HG02852 (cell line): Measurements from ENCODE around the gene ELAVL3.

Experiments used
- ATAC-seq: cut with Tn5 transposase; IDR thresholded peaks from one replicate; pipeline ENCODE4 v1.9.1; 2021; ENCODE audit warnings: mild to moderate bottlenecking, moderate library complexity; ENCODE audit not compliant: unreplicated experiment

The ELAVL3 gene

DNA sequence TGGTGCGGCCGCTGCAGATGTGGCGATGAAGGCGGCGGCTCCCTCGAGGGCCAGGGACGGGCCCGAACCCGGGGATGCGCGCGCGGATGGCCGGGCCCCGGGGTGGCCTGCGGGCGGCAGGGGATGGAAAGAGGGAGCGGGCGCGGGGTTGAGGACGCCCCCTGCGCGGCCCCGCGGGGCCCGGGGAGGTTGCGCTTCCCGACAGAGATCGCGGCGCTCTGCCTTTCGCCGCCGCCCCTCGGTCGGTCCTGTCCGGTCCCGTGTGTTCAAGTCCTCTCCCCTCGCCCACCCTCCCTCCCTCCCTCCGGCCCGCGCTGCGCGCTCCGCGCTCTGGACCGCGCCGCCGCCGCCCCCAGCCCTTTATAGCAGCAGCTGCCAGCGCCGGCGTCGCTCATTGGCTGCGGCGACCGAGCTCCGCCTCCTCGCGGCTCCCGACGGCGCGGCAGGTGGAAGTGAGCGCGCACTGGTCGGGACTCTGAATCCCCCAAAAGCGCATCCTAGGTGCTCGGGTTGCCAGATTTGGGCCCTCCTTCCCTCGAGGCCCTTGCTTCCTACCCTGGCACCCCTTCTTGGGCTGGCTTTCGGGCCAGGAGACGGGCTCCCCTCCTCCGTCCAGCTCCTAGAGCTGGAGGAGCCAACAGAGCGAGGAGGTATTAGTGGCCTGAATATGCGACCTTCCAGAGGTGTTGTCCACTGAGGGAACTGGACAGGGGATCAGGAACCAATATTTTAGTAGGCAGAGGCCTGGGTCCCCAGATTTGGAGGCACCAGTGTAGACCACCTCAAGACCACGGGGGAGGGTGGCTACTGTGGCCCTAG lies at the start of gene ELAVL3:
TSS of gene ELAVL3 (minus strand) at position 332 of the 819 bp plus-strand sequence. CDS start 438 bp downstream, outside the sequence.
- ATAC-seq = no peak

DNA sequence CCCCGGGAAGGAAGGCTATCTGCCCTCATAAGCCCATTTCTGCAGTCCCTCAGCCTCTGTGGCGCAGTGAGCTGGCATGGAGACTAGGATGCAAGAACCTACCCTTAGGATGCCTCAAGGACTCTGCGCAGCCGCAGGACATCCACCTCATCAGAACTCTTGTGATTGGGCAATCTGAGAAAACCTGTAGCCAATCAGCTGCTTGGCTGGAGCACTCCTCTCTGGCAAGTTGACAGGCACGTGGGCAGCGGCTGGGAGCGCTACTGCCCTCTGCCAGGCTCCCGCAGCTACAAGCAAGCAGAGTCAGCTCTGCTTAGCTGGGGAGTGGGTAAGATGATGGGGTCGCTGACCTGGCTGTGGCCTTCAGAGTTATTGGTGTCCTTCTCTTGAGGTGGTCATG lies 49.6 kb upstream of the ELAVL3 start:
- ATAC-seq = no peak

DNA sequence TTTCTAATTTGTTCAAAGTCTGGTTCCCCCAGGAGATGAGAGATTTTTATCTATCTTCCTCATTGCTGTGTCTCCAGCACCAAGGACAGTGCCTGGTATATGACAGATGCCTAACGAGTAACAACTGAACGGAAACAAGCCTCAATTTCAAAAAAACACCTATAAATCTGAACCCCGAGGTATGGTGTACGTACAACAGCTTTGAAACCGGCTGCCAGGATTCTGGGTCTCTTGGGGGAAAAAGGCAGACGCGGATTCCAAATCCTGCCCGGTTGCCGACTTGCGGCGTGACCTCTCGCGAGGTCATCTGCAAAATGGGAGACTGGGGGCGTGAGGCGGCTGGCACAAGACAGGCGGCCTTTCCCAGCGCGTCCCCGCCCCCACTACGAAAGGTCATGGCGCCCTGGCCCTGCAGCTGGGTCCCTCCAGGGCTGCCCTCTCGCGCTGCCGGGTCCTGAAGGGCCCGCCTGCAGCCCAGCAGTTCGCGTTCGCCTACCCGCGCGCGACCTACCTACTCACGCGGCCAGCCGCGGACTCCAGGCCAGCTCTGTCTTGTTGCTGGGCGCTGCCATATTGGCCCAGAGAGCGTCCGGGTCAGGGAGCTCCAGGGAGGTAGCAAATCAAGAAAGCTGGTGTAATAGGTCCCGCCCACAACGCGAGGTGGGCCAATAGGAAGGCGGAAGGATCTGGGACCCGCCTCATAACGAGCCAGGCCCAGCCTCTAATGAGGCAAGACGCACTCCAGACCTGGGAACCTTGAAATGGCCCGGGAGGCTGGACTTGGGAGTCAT lies 47.9 kb upstream of the ELAVL3 start, which contains the start of gene ECSIT:
TSS of gene ECSIT (minus strand) at position 584 of the 791 bp plus-strand sequence. CDS start 9,964 bp downstream, outside the sequence.
- peak; percentile 96 for ATAC-seq

DNA sequence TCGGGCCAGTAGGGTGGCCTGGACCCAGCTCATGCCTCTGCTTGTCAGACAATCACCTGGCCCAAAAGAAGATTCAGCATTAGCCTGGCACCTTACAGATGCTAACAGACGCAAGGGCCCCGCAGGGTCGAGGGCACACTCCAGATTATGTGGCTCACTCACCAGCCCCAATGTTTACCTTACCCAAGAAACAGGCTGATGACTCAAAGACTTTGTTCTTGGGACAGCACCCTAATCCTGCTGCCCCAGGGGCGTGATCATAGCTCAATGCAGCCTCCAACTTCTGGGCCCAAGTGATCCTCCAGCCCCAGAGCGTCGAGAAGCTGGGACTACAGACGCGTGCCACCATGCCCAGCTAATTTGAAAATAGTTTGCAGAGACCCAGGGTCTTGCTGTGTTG lies 38.3 kb upstream of the ELAVL3 start:
- ATAC-seq = no peak

DNA sequence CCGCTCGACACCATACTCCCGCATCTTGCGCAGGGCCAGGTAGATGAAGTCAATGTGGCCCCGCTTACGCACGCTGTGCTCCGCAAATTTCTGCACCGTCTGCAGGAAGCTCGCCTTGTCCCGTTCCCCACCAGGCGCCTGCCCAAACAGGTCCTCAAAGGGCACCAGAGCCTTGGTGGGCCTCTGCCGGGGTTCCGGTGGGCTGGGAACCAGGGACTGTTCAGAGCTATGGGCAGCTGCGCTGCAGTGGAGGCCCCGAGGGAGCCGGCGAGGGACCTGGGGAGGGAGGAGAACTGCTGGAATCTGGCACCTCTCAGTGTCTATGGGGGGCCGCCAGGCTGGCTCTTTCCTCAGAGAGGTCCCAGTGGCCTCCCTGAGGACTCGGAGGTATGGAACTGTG lies 33.1 kb upstream of the ELAVL3 start:
- no peak for ATAC-seq

DNA sequence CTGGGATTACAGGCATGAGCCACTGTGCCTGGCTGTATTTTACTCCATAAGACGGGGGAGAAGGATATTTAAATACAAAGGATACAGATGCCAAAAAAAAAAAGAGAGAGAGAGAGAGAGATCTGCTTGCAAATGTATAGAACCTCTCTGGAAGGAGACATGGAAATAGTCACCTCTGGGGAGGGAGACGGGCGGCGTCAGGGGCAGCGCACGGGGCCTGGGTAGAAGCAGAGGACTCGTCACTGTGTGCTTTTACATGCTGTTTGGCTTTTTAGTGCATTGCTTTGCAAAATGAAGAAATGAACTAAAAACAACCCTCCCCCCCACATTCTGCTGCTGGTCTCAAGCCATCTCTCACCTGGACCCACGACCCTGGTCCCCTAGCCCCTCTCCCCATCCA lies 29.6 kb upstream of the ELAVL3 start:
- ATAC-seq = no peak

DNA sequence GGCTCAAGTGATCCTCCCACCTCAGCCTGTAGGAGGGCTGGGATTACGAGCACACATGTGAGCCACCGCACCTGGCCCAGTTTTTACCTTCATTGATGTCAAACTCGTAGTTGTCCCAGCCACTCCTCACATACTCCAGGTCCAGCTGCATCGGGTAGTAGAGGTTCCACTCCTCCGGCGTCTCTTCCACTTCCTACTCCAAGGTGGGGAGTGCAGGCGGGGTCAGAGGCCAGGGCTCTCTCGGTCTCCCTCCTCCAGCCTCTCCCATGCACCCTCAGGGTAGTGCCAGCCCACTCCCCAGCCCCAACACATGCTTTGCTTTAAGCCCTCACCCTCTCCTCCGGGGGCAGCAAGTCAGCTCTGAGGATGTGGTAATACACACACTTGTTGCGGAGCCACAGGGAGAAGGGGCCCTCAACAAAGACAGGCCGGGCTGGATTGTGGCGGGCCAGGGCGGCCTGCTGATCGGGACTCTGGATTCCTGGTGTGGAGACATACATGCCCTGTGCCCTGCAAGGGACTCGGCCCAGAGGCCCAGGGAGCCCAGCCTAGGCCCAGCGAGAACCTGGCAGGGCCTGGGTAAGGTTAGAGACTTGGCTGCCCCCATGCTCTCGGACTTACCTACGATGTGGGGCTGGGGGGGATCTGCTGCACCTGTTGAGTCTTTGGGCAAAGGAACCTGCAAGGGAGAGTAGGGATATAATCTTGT lies 26.7 kb upstream of the ELAVL3 start:
- no peak for ATAC-seq

DNA sequence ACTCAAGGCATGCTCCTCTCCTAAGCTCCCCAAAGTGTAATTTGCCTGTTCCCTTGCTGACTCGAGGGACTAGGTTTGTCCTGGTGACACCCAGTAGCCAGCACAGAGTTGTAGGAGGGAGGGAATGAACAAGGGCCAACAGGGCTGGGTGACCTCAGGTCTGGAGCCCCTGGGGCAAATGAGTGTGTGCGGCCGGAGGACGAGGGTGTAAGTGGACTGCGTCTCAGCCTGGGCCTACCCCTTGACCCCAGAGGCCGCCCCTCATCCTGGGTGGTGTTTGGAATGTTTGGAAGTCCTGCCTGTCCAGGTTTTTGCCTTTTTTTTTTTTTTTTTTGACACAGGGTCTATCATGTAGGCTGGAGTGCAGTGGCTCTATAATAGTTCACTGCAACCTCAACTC lies 26.1 kb upstream of the ELAVL3 start:
- ATAC-seq = no peak

DNA sequence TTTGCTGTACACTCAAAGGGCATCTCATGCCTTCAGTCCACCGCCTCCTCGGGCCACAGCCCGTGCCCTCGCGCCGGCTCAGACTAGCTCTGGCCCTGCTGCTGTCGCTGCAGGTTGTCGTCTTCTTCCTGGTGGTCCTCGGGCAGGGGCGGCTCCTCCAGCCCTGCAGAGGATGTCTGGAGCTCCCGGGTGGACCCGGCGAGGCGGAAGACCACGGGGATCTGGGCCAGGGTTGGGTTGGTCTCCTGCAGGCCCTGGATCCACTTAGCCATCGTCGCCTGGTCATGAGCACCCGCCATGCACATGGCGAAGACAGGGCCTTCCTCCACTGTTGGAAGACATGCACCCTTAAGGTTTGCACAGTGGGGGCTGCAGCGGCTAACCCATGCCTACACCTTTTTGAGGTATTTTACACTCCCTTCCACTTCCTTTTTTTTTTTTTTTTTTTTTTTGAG lies 25.3 kb upstream of the ELAVL3 start:
- peak; percentile 20 for ATAC-seq

DNA sequence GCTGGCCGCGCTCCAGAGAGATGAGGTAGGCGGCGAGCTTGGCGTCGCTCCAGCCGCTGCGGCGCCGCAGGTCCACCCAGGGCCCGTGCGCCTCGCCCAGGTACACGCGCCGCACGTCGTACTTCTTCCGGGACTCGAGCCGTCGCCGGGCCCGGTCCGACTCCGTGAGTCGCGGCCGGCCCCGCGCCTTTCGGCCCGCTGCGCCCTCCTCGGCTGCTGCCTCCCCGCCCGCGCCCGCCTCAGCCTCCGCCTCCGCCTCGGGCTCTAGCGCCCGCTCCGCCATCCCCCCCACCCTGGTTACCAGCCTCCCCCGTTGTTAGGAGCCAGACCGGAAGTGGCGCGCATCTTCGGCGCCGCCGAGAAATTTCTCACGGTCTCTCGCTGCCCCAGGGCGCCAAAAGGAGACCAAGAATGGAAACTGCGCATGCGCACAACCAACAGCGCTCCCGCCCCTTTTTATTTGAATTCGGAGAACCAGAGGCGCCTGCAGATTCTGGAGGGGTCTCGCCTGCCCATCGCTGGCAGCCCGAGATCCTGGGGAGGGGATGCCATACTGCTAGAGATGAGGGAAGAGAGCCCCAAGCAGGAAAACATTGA lies 24.8 kb upstream of the ELAVL3 start, which contains the start of gene ZNF653:
TSS of gene ZNF653 (minus strand) at position 336 of the 597 bp plus-strand sequence. CDS start at position 283, 53 bp downstream.
- ATAC-seq = peak; percentile 40

DNA sequence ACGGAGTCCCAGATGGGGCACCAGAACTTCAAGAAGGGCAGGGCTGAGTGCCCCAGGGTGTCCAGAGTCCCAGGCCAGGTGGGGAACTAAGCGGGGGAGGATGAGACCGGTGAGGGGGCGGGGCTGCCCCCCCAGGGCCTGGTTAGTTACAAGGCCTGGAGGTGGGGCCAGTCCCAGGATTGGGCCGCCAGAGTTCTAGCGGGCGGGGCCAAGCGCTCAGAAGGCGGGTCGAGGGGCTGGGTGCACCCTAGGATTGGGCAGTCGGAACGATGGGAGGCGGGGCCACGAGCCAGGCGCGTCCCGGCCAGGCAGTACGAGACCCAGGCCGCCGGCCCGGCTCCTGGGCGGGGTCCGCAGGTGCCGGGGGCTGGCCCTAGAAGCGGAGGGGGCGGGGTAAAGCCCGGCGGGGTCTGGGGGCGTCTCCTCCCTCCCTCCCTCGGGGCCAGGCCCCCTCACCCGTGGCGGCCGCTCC lies 24.2 kb upstream of the ELAVL3 start:
- ATAC-seq = peak; percentile 87

DNA sequence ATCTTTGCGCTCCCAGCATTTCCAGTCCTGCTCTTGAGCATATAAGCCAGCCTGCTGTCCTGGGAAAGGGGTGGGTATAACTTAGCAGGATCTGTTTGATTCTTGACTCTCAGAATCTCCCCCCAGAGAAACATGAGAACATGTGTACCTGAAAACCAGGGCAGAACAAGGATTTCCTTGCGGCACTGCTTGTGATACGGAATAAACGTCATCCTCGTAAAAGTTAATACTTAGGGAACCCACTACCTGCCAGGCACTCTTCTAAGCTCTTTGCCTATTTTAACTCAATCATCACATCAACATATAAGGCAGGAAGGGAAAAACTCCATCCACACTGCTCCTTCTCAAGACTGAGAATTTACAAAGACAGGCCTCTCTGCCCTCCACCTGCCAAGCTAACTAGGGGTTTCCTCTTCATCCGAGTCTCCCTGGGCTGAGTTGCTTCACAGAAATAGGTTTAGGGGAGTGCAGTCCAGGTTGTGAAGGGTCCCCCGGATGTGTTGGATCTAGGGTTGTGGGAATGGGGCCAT lies 23.7 kb upstream of the ELAVL3 start:
- no peak for ATAC-seq

DNA sequence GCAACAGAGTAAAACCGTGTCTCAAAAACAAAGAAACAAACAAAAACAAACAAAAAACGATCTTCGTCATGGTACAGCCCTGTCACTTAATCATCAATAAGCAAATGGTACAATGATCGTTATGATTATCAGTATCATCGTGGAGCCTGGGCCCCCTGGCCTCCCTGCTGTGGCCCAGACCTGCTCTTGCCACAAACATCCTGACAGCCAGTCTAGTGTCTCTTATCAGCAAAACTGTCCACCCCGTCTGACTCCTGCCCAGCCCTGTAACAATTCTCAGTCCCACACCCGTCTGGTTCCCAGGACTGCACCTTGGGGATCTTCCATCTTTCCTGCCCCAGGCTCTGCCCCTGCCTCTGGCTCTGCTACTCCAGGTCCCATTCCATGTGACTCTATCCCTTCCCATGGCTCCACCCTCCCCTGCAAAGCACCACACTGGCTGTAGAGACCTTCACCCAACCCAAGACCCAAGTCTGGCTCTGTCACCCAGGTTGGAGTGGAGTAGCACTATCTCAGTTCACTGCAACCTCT lies 19.1 kb upstream of the ELAVL3 start:
- ATAC-seq = no peak

DNA sequence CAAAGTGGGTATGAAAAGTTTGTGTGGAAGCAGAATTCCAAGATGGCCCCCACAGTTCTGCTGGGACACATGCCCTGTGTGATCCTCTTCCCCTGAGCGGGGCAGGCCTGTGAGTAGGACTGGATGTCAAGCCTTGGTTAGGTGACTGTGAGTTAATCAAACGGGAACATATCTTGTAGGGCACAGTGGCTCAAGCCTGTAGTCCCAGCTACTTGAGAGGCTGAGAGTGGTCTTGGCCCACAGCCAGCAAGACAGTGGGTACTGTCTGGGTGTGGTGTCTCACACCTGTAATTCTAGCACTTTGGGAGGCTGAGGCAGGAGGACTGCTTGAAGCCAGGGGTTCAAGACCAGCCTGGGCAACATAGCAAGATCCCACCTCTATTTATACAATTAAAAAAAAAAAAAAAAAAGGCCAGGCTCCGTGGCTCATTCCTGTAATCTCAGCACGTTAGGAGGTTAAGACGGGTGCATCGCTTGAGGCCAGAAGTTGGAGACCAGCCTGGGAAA lies 18.4 kb upstream of the ELAVL3 start:
- no peak for ATAC-seq

DNA sequence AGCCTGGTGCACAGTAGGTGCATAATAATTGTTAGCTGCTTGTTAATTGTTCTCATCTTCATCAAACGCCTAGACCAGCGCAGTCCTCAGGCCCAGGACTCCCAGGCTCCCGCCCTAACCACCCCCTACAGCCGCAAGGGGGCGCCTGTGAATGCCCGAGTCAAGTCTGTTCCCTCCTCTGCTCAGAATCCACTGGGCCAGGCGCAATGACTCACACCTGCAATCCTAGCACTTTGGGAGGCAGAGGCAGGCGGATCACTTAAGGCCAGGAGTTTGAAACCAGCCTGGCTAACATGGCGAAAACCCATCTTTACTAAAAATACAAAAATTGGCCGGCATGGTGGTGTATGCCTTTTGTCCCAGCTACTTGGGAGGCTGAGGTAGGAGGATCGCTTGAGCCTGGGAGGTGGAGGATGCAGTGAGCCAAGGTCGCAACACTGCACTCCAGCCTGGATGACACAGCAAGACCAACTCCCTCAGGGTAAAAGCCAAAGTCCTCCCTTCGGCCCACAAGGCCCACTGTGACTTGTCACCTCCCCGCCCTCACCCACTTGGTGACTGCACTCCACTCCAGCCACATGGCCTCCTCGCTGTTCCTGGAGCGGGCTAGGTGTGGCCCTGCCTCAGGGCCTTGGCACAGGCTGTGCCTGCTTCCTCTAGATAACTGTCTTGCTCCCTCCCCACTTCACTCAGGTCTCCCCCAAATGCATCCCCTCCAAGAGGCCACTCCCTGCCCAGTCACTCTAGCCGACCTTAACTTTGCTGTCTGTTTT lies 15.7 kb upstream of the ELAVL3 start:
- ATAC-seq = no peak

DNA sequence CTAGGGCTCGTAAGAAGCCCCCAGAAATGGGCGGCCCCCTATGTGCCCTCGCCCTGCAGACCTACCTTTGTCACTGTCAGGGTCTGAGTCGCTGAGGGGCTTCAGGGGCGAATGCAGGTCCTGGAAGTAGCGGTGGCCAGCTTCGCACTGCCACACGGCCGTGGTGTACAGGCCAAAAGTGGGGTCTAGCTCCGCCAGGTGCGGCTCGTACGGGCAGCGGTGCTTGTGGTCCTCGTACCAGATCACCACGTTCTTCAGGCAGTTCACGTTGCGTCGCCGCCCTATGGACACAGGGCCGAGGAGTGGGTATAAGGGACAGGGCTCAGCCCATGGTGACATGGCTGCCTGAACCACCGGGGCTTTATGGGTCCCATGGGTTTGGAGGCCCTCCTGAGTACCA lies 15.0 kb upstream of the ELAVL3 start:
- ATAC-seq = no peak

DNA sequence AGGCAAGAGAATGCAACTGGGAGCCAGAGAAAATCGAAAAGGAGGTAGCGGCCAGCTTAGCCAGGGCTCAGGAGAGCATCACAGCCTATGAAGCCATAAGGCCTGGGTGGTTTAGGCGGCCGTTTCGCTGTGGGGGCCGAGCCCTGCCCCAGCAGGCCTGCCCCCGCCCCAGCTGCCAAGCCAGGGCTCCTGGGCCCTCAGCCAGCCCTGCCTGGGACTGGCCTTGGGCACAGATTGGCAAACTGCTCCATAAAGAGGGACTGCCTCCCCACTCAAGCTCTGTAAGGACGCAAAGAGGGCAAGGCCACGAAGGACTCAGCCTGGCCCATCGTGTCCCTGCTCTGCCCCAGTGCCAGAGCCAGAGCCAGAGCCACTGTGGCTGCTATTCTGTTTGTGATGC lies 14.6 kb upstream of the ELAVL3 start:
- no peak for ATAC-seq

DNA sequence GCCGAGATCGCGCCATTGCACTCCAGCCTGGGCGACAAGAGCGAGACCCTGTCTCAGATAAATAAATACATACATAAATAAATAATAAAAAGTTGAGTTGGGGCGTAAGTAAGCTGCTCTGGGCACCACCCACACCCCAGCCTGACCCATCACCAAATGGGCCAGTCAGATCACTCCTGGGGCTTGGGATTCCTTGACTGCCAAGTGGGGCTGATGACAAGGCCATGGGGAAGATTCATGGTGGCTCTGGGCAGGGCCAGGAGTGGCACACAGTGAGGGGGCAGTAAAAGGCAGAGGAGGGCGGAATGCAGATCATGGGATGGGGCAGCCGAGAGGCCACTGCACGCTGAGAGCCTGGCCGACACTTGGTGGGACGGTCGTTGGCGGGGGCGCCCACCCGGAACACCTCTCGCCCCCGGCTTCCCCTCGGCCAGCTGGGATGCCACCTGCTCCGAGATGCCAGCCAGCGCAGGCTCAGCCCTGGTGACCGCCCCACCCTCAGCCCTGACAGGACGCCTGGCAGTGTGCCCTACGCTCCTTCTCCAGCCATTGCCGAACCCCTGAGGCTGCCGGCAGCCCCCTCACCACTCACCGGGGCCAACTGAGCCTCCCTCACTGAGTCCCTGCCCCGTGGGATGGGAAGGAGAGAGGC lies 13.9 kb upstream of the ELAVL3 start:
- ATAC-seq = no peak

DNA sequence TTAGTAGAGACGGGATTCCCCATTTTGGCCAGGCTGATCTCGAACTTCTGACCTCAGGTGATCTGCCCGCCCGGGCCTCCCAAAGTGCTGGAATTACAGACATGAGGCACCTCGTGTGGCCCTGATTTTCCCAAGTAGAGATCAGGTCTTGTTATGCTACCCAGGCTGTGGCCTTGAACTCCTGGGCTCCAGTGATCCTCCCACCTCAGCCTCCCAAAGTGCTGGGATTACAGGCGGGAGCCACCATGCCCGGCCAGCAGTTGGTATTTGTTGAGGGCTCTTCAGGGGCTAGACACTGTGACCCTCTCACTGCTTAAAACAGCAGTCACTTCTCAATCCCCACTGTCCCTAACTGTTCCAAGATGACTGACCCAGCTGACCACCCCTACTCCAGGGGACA lies 8.5 kb upstream of the ELAVL3 start:
- ATAC-seq = no peak
